GM21360 (cell line): ENCODE results near the gene RNF144A.
"Not testable (repeated sequence)": the region's sequence is repeated elsewhere in the genome, so short reads cannot be mapped to it uniquely, and the experiment has no call there.

Experiments
- ATAC-seq: cut with Tn5 transposase; IDR thresholded peaks from one replicate; pipeline ENCODE4 v1.9.1; 2021; ENCODE audit warnings: mild to moderate bottlenecking, moderate library complexity; ENCODE audit not compliant: unreplicated experiment

Gene RNF144A

GRCh38 chr2:6917071-6917760, at the start of gene RNF144A:
Gene RNF144A, plus strand, starts transcription at chr2:6917412. Its CDS starts 79,515 bp downstream, at chr2:6996927.
- ATAC-seq: peak; percentile 77

GRCh38 chr2:6872394-6872793, 44.8 kb upstream of the RNF144A start:
- peak; percentile 53 for ATAC-seq

GRCh38 chr2:6874032-6874431, 43.2 kb upstream of the RNF144A start:
- ATAC-seq: no peak

GRCh38 chr2:6876309-6876708, 40.9 kb upstream of the RNF144A start:
- ATAC-seq: no peak

GRCh38 chr2:6877402-6878304, 39.6 kb upstream of the RNF144A start, which contains the start of gene RSAD2:
Gene RSAD2, plus strand, starts transcription at chr2:6877777. Its CDS starts 24 bp downstream, at chr2:6877801.
- peak; percentile 75 for ATAC-seq

- ATAC-seq: no peak
These were observed 38.7 kb upstream of the RNF144A start for GRCh38 chr2:6878549-6878948.

GRCh38 chr2:6879011-6879410, 38.2 kb upstream of the RNF144A start:
- ATAC-seq: no peak

- ATAC-seq: no peak
These were observed 36.9 kb upstream of the RNF144A start for GRCh38 chr2:6880200-6880733.

GRCh38 chr2:6881046-6881445, 36.2 kb upstream of the RNF144A start:
- no peak for ATAC-seq

- no peak for ATAC-seq
These were observed 35.7 kb upstream of the RNF144A start for GRCh38 chr2:6881516-6881915.

- ATAC-seq: no peak
These were observed 33.6 kb upstream of the RNF144A start for GRCh38 chr2:6883448-6884122.

GRCh38 chr2:6885551-6885950, 31.7 kb upstream of the RNF144A start:
- ATAC-seq: no peak

- no peak for ATAC-seq
These were observed 31.2 kb upstream of the RNF144A start for GRCh38 chr2:6885968-6886367.

- ATAC-seq: no peak
These were observed 29.4 kb upstream of the RNF144A start for GRCh38 chr2:6887751-6888192.

GRCh38 chr2:6888724-6889123, 28.5 kb upstream of the RNF144A start:
- ATAC-seq: no peak

- no peak for ATAC-seq
These were observed 23.2 kb upstream of the RNF144A start for GRCh38 chr2:6893876-6894482.

- ATAC-seq: no peak
These were observed 20.1 kb upstream of the RNF144A start for GRCh38 chr2:6896930-6897759.

GRCh38 chr2:6902581-6902980, 14.6 kb upstream of the RNF144A start:
- not testable (repeated sequence) for ATAC-seq

- ATAC-seq: no peak
These were observed 11.5 kb upstream of the RNF144A start for GRCh38 chr2:6905668-6906067.
